HEK293 (cell line): ENCODE measurements around the gene ARL15.

Experiments
- CTCF ChIA-PET: fragments of 350-600 bp; formaldehyde crosslinking; extraction: SDS; loops from one replicate; lab custom pipeline; 2021; ENCODE audit warnings: antibody characterized with exemption; lab: Yijun Ruan, JAX
- POLR2A ChIA-PET: fragments of 300-600 bp; formaldehyde crosslinking; extraction: SDS; loops from one replicate; lab custom pipeline; 2020; ENCODE audit warnings: antibody characterized with exemption, inconsistent platforms; lab: Yijun Ruan, JAX
- H3K27ac ChIP-seq: fragments of 200-500 bp; sonication (Bioruptor generic); 2 replicates; pipeline ENCODE4 v1.5.1; 2014; ENCODE audit warnings: low read depth, low read length, control low read depth, inconsistent platforms; ENCODE audit errors: extremely low read depth
- H3K36me3 ChIP-seq, 2 experiments: fragments of 200-500 bp in 1 of 2; sonication (Bioruptor generic) in 1 of 2; 1 replicate in 1 of 2; 2 replicates in 1 of 2; pipeline ENCODE4 v1.5.1; 2014 to 2017; ENCODE audit warnings: inconsistent platforms in 2 of 2, low read length in 2 of 2; ENCODE audit not compliant: control insufficient read depth in 2 of 2, insufficient read depth in 1 of 2
- H3K4me1 ChIP-seq: fragments of 200-500 bp; sonication (Bioruptor generic); 2 replicates; pipeline ENCODE4 v1.5.1; 2014; ENCODE audit warnings: mild to moderate bottlenecking, low read length, inconsistent platforms; ENCODE audit not compliant: control insufficient read depth, insufficient read depth
- H3K4me3 ChIP-seq: 2 replicates; pipeline ENCODE4 v1.5.1; 2011; ENCODE audit warnings: low read depth, mild to moderate bottlenecking, control low read depth, low read length, moderate library complexity
- H3K9me3 ChIP-seq: fragments of 200-500 bp; sonication (Bioruptor generic); 2 replicates; pipeline ENCODE4 v1.5.1; 2014; ENCODE audit warnings: low read depth, low read length, inconsistent platforms; ENCODE audit not compliant: control insufficient read depth, insufficient read depth
- BCL11A ChIP-seq: fragments of 450-650 bp; formaldehyde crosslinking; IDR thresholded peaks from 2 replicates; pipeline ENCODE4 v1.5.1; 2016; ENCODE audit warnings: low read depth, missing biosample characterization, missing genetic modification characterization
- HOXA7 ChIP-seq: sonication (generic); formaldehyde crosslinking; IDR thresholded peaks from 2 replicates; pipeline ENCODE4 v1.8.1; 2022; ENCODE audit warnings: missing genetic modification reagents, borderline replicate concordance
- HOXD13 ChIP-seq: sonication (generic); formaldehyde crosslinking; IDR thresholded peaks from 2 replicates; pipeline ENCODE4 v1.8.0; 2022; ENCODE audit warnings: missing genetic modification reagents, borderline replicate concordance
- KLF16 ChIP-seq: fragments of 450-650 bp; formaldehyde crosslinking; IDR thresholded peaks from 2 replicates; pipeline ENCODE4 v1.5.1; 2017; ENCODE audit warnings: missing biosample characterization, missing genetic modification characterization
- PRDM10 ChIP-seq: fragments of 450-650 bp; formaldehyde crosslinking; IDR thresholded peaks from 2 replicates; pipeline ENCODE4 v1.5.1; 2016; ENCODE audit warnings: missing biosample characterization, missing genetic modification characterization
- TCF7L2 ChIP-seq: IDR thresholded peaks from 2 replicates; pipeline ENCODE4 v1.6.1; 2011; ENCODE audit warnings: low read depth, mild to moderate bottlenecking, inconsistent platforms, low read length, moderate library complexity, borderline replicate concordance
- TRIM28 ChIP-seq: IDR thresholded peaks from 2 replicates; pipeline ENCODE4 v1.6.1; 2011; ENCODE audit warnings: low read length, control low read depth, borderline replicate concordance
- ZBTB49 ChIP-seq: fragments of 450-650 bp; formaldehyde crosslinking; IDR thresholded peaks from 2 replicates; pipeline ENCODE4 v1.5.1; 2016; ENCODE audit warnings: missing biosample characterization, missing genetic modification characterization, low read depth
- ZNF341 ChIP-seq: fragments of 450-650 bp; formaldehyde crosslinking; IDR thresholded peaks from 2 replicates; pipeline ENCODE4; 2016; ENCODE audit warnings: low read depth, missing biosample characterization, missing genetic modification characterization
- ZNF354C ChIP-seq: fragments of 450-650 bp; formaldehyde crosslinking; IDR thresholded peaks from 2 replicates; pipeline ENCODE4 v1.5.1; 2016; ENCODE audit warnings: missing biosample characterization, missing genetic modification characterization, low read depth, borderline replicate concordance
- ZNF37A ChIP-seq: fragments of 450-650 bp; IDR thresholded peaks from 2 replicates; pipeline ENCODE4 v1.5.1; 2018; ENCODE audit warnings: missing biosample characterization, missing genetic modification characterization
- ZNF426 ChIP-seq: fragments of 450-650 bp; formaldehyde crosslinking; IDR thresholded peaks from 2 replicates; pipeline ENCODE4 v1.5.1; 2017; ENCODE audit warnings: missing biosample characterization, missing genetic modification characterization, mild to moderate bottlenecking, inconsistent platforms, moderate library complexity
- ZNF473 ChIP-seq: fragments of 450-650 bp; formaldehyde crosslinking; IDR thresholded peaks from 2 replicates; pipeline ENCODE4 v1.5.1; 2017; ENCODE audit warnings: missing biosample characterization, missing genetic modification characterization
- ZNF610 ChIP-seq: fragments of 450-650 bp; formaldehyde crosslinking; IDR thresholded peaks from 2 replicates; pipeline ENCODE4 v1.5.1; 2016; ENCODE audit warnings: missing biosample characterization, missing genetic modification characterization, borderline replicate concordance
- ZNF624 ChIP-seq: fragments of 450-650 bp; formaldehyde crosslinking; IDR thresholded peaks from 2 replicates; pipeline ENCODE4 v1.5.1; 2017; ENCODE audit warnings: missing biosample characterization, missing genetic modification characterization
- ZNF658 ChIP-seq: fragments of 450-650 bp; formaldehyde crosslinking; IDR thresholded peaks from 2 replicates; pipeline ENCODE4; 2016; ENCODE audit warnings: missing biosample characterization, missing genetic modification characterization
- ZNF664 ChIP-seq: fragments of 450-650 bp; formaldehyde crosslinking; IDR thresholded peaks from 2 replicates; pipeline ENCODE4 v1.5.1; 2016; ENCODE audit warnings: missing biosample characterization, missing genetic modification characterization
- ZNF777 ChIP-seq: fragments of 450-650 bp; formaldehyde crosslinking; IDR thresholded peaks from 2 replicates; pipeline ENCODE4 v1.5.1; 2017; ENCODE audit warnings: missing biosample characterization, missing genetic modification characterization, borderline replicate concordance
- ZNF785 ChIP-seq: fragments of 450-650 bp; formaldehyde crosslinking; IDR thresholded peaks from 2 replicates; pipeline ENCODE4 v1.5.1; 2016; ENCODE audit warnings: missing biosample characterization, missing genetic modification characterization
- TF ChIP-seq, protein P1 (sequence below): fragments of 450-650 bp; formaldehyde crosslinking; IDR thresholded peaks from 2 replicates; pipeline ENCODE4 v1.5.1; 2016; ENCODE audit warnings: missing biosample characterization, missing genetic modification characterization, borderline replicate concordance
- TF ChIP-seq, protein P2 (sequence below): fragments of 450-650 bp; formaldehyde crosslinking; IDR thresholded peaks from 2 replicates; pipeline ENCODE4 v1.5.1; 2016; ENCODE audit warnings: missing biosample characterization, missing genetic modification characterization

Gene ARL15

GRCh38 chr5:53893626-53894025 lies 416.7 kb downstream of the ARL15 start (continued):
- TF ChIP-seq, protein P1, sequence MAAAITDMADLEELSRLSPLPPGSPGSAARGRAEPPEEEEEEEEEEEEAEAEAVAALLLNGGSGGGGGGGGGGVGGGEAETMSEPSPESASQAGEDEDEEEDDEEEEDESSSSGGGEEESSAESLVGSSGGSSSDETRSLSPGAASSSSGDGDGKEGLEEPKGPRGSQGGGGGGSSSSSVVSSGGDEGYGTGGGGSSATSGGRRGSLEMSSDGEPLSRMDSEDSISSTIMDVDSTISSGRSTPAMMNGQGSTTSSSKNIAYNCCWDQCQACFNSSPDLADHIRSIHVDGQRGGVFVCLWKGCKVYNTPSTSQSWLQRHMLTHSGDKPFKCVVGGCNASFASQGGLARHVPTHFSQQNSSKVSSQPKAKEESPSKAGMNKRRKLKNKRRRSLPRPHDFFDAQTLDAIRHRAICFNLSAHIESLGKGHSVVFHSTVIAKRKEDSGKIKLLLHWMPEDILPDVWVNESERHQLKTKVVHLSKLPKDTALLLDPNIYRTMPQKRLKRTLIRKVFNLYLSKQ (tag by site-specific recombination): no peak
- TF ChIP-seq ZNF624 (tag by site-specific recombination) (no peak), ZNF664 (no peak), ZNF426 (tag by site-specific recombination) (no peak), KLF16 (tag by site-specific recombination) (no peak), BCL11A (tag by site-specific recombination) (no peak), ZNF354C (no peak)

DNA sequence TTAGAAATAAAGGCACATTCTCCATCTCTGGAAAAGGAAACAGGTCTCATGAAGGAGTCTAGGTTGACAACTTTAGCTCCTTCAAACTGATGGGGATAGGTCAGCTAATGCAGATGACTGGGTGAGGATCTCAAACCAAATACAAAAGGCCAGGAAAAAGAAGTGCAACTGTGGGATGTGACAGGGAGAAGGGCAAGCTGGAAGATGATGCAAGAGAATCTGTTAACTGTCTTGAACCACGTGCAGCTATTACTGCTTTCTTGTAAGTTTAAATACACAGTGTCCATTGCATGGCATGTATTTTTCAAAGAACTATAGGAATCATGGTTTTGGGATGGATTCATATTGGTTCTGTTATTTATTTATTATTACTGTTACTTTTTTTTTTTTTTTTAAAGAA lies 418.1 kb downstream of the ARL15 start:
- H3K4me1 ChIP-seq: no peaks in the 10 kb centered on the region
- no peak for TF ChIP-seq TCF7L2
- TF ChIP-seq, protein P2, sequence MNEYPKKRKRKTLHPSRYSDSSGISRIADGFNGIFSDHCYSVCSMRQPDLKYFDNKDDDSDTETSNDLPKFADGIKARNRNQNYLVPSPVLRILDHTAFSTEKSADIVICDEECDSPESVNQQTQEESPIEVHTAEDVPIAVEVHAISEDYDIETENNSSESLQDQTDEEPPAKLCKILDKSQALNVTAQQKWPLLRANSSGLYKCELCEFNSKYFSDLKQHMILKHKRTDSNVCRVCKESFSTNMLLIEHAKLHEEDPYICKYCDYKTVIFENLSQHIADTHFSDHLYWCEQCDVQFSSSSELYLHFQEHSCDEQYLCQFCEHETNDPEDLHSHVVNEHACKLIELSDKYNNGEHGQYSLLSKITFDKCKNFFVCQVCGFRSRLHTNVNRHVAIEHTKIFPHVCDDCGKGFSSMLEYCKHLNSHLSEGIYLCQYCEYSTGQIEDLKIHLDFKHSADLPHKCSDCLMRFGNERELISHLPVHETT (tag by site-specific recombination): no peak
- no peak for TF ChIP-seq ZNF37A (tag by site-specific recombination)
- no peak for TF ChIP-seq PRDM10
- no peak for TF ChIP-seq ZNF658
- no peak for TF ChIP-seq ZNF777 (tag by site-specific recombination)
- TF ChIP-seq ZNF610 (tag by site-specific recombination): no peak
- TF ChIP-seq HOXA7 (CRISPR knock-in tag): no peak
- no peak for TF ChIP-seq ZNF473 (tag by site-specific recombination)
- TF ChIP-seq ZNF341 (tag by site-specific recombination): no peak
- no peak for TF ChIP-seq HOXD13 (CRISPR knock-in tag)
- no peak for TF ChIP-seq ZNF354C
- no peak for TF ChIP-seq ZNF785 (tag by site-specific recombination)
- TF ChIP-seq ZBTB49 (tag by site-specific recombination): no peak
- no peak for TF ChIP-seq ZNF624 (tag by site-specific recombination)
- TF ChIP-seq TRIM28: no peak
- TF ChIP-seq, all 188 proteins: peak for 0
- H3K4me3 ChIP-seq: no peak overlapping the region
- H3K9me3 ChIP-seq: no peaks in the 10 kb centered on the region
- H3K36me3 ChIP-seq: no peaks in the 10 kb centered on the region
- ChIA-PET CTCF (no interaction called here), POLR2A (no interaction called here)
- no peak overlapping the region for H3K27ac ChIP-seq
